AG04450 (cell line): ENCODE data around the gene RHBDF1. TPM values are rescaled to one million over a fixed set of nuclear protein-coding genes. Genes with fewer than 3 reads are reported as not detected.

Experiments used
- CTCF ChIA-PET: fragments of 300-600, 350-600 bp; formaldehyde crosslinking; extraction: SDS; loops from one replicate; lab custom pipeline; 2022; ENCODE audit warnings: antibody characterized with exemption, inconsistent platforms; lab: Charles Lee
- POLR2A ChIA-PET: fragments of 350-600 bp; formaldehyde crosslinking; extraction: SDS; loops from one replicate; lab custom pipeline; 2021; ENCODE audit warnings: antibody characterized with exemption, inconsistent platforms; lab: Yijun Ruan, JAX
- DNase-seq: peaks from one replicate; pipeline ENCODE4 v3.0.0-alpha.2; 2011; ENCODE audit warnings: low read depth, low spot score
- H3K27ac ChIP-seq: one replicate; pipeline ENCODE4 v1.5.1; 2012; ENCODE audit warnings: low read depth, low read length, control low read depth
- H3K27me3 ChIP-seq: one replicate; pipeline ENCODE4 v1.6.0; 2012; ENCODE audit warnings: low read length; ENCODE audit not compliant: control insufficient read depth, insufficient read depth
- H3K4me3 ChIP-seq: 2 replicates; pipeline ENCODE4 v1.5.1; 2011; ENCODE audit warnings: mild to moderate bottlenecking, low read depth, low read length, control low read depth
- H3K9me3 ChIP-seq: 2 replicates; pipeline ENCODE4 v1.5.1; 2012; ENCODE audit warnings: low read length; ENCODE audit not compliant: control insufficient read depth, insufficient read depth
- CTCF ChIP-seq: IDR thresholded peaks from 2 replicates; pipeline ENCODE4 v1.5.1; 2011; ENCODE audit warnings: low read depth, low read length, control low read depth, inconsistent platforms
- polyA plus RNA-seq: library from polyadenylated mRNA; depleted of rRNA; stranded (reverse); fragments of >200 nt; gene quantifications from 2 replicates; pipeline ENCODE4 v1.2.3, GENCODE V29; 2011

The RHBDF1 gene
- polyA plus RNA-seq, 1 experiment = 50.2 TPM

GRCh38 chr16:96935-97381 lies 24.5 kb upstream of the RHBDF1 start:
- DNase-seq = no peak
- H3K4me3 ChIP-seq = no peak overlapping the region
- ChIA-PET CTCF (interaction anchor here (0.6 to 6.2 kb wide), 27 partner anchors 10 to 404 kb away, joined by 3 to 242 read pairs (median 4); partner anchors contain the start of genes HBQ1, NPRL3 and RHBDF1), POLR2A (interaction anchor here (0.6 to 1.8 kb wide), 6 partner anchors 10 to 550 kb away, joined by 3 to 9 read pairs (median 4); partner anchors contain the start of gene RHBDF1)
- no peak overlapping the region for H3K27ac ChIP-seq
- no peaks in the 10 kb centered on the region; the same call in 1 of the 2 replicates for H3K9me3 ChIP-seq
- TF ChIP-seq CTCF = peak; percentile 99
- H3K27me3 ChIP-seq = no peaks in the 10 kb centered on the region

GRCh38 chr16:94918-95265 lies 22.5 kb upstream of the RHBDF1 start:
- H3K4me3 ChIP-seq = no peak overlapping the region
- DNase-seq = no peak
- no peaks in the 10 kb centered on the region for H3K27me3 ChIP-seq
- CTCF ChIA-PET = interaction anchor here (0.8 to 6.2 kb wide), 5 partner anchors 10 to 87 kb away, joined by 3 to 242 read pairs (median 25); partner anchors contain the start of gene RHBDF1
- POLR2A ChIA-PET = no interaction called here
- TF ChIP-seq CTCF = no peak
- H3K9me3 ChIP-seq = no peaks in the 10 kb centered on the region; the same call in 1 of the 2 replicates
- H3K27ac ChIP-seq = no peak overlapping the region

- ChIA-PET CTCF (interaction anchor here (0.5 to 6.2 kb wide), 4 partner anchors 14 to 35 kb away, joined by 4 to 242 read pairs (median 13); partner anchors contain the start of gene RHBDF1), POLR2A (no interaction called here)
- Histone ChIP-seq H3K27me3 (no peaks in the 10 kb centered on the region), H3K9me3 (no peaks in the 10 kb centered on the region; the same call in 1 of the 2 replicates), H3K27ac (no peak overlapping the region), H3K4me3 (no peak overlapping the region)
- TF ChIP-seq CTCF = no peak
- no peak for DNase-seq
Measured at GRCh38 chr16:92431-93339, 20.3 kb upstream of the RHBDF1 start.

GRCh38 chr16:91484-91883 lies 19.1 kb upstream of the RHBDF1 start:
- Histone ChIP-seq H3K9me3 (no peaks in the 10 kb centered on the region; the same call in 1 of the 2 replicates), H3K27me3 (no peaks in the 10 kb centered on the region), H3K27ac (no peak overlapping the region), H3K4me3 (no peak overlapping the region)
- no peak for DNase-seq
- TF ChIP-seq CTCF = no peak
- ChIA-PET CTCF (interaction anchor here (1.0 to 3.5 kb wide), 3 partner anchors 16 to 90 kb away, joined by 3 to 13 read pairs (median 13); no protein-coding TSS in a partner anchor), POLR2A (interaction anchor here (1.7 kb wide), 1 partner anchor 20 kb away, joined by 4 read pairs; no protein-coding TSS in a partner anchor)
